ENCODE measurements around the gene NXF1. TPM values are rescaled to one million over a fixed set of nuclear protein-coding genes. Genes with fewer than 3 reads are reported as not detected.
"Not testable (repeated sequence)": the region's sequence is repeated elsewhere in the genome, so short reads cannot be mapped to it uniquely, and the experiment has no call there.

The NXF1 gene
- total and polyA plus RNA-seq, 2 of the 8 experiments (the other 6 are each of a cell fraction or from before 2014, with no cell fraction given): 48.1 to 49.8 TPM

- not testable (repeated sequence) for H3K23ac ChIP-seq (ENCODE audit: insufficient read length); H3K4ac ChIP-seq (replicated peaks; ENCODE audit: insufficient read length, low read depth, low read length); H3K9me3 ChIP-seq (ENCODE audit: insufficient read depth in 2 of 2, low read depth in 1 of 2, low read length in 1 of 2); H3K4me1 ChIP-seq (replicated peaks in 1 of 4; ENCODE audit: control insufficient read depth in 3 of 4, insufficient read depth in 4 of 4, low read length in 3 of 4); H2BK20ac ChIP-seq (ENCODE audit: low read length); H4K20me1 ChIP-seq (replicated peaks in 1 of 2; ENCODE audit: control insufficient read depth in 1 of 2, insufficient read depth in 2 of 2, low read length in 2 of 2); H3K27me3 ChIP-seq (replicated peaks in 1 of 4; ENCODE audit: control insufficient read depth in 3 of 4, extremely low read depth in 1 of 4, insufficient read depth in 3 of 4, low read length in 3 of 4); FAIRE-seq; H2BK15ac ChIP-seq (ENCODE audit: low read length); H3K79me1 ChIP-seq (ENCODE audit: low read depth, low read length); H2BK120ac ChIP-seq (replicated peaks; ENCODE audit: low read depth, low read length); H4K5ac ChIP-seq (ENCODE audit: insufficient read length, low read depth, low read length); H3K14ac ChIP-seq (ENCODE audit: insufficient read length); H2AFZ ChIP-seq (ENCODE audit: low read length)
- ChIA-PET CTCF (ENCODE audit: partially characterized antibody) (interaction anchor here (1.2 to 2.2 kb wide), 4 partner anchors 9 to 68 kb away, joined by 3 to 5 read pairs (median 4); partner anchors contain the start of genes STX5 and TEX54), POLR2A (ENCODE audit: partially characterized antibody) (interaction anchor here (0.6 to 20.0 kb wide), 79 partner anchors 8 to 1411 kb away, joined by 3 to 2104 read pairs (median 6); partner anchors contain the start of genes B3GAT3, BSCL2, C11orf98 and CHRM1)
- WGBS, 2 experiments (ENCODE audit: extremely low coverage in 1 of 2, insufficient coverage in 1 of 2, insufficient read length in 1 of 2, insufficient replicate concordance in 2 of 2, low coverage in 1 of 2, low lambda C conversion rate in 2 of 2, missing lambda C conversion rate in 1 of 2): 1% methylated on average over 41 of the region's 41 CpGs; no CpG with 5 or more reads in 1 of the 2 experiments
- TF ChIP-seq CEBPB (IDR thresholded peaks at IDR 0.05; ENCODE audit: low read depth, low read length) (peak; percentile 72), TAF1 (IDR thresholded peaks at IDR 0.05; ENCODE audit: low read depth, low read length) (0 out of 2 replicates have a peak, but pooled peaks have one; percentile 12), JUN (IDR thresholded peaks at IDR 0.05; ENCODE audit: low read depth, low read length) (peak; percentile 50; the same call in 1 of the 2 replicates), POLR2AphosphoS5 (IDR thresholded peaks at IDR 0.05; ENCODE audit: low read depth, low read length) (peak; percentile 44; the same call in 1 of the 2 replicates)
- peaks cover 0 to 26% of the 10 kb centered on the region in 2 experiments; a peak in 2 of 4 replicates for H3K79me2 ChIP-seq (ENCODE audit: control insufficient read depth in 1 of 2, insufficient read depth in 2 of 2, low read length in 2 of 2)
- H3K23me2 ChIP-seq (ENCODE audit: low read depth, low read length): peaks cover 20% of the 10 kb centered on the region
- peak overlapping the region; percentile 8 for H3K56ac ChIP-seq (replicated peaks; ENCODE audit: insufficient read length, low read depth, low read length)
- peak overlapping the region; percentile 69 to 95 (median 86); a peak in 7 of 8 replicates for H3K4me3 ChIP-seq (ENCODE audit: extremely low read depth in 1 of 4, insufficient read depth in 2 of 4, low read depth in 3 of 4, low read length in 4 of 4)
- H3K18ac ChIP-seq (ENCODE audit: extremely low read depth, low read length): peak overlapping the region; percentile 48
- DNase-seq (ENCODE audit: low read depth in 1 of 2, low spot score in 2 of 2): peak in 1 of 2 experiments; percentile 72
- H3K27ac ChIP-seq (ENCODE audit: low read depth, low read length): peak overlapping the region; percentile 49
- H2AK5ac ChIP-seq (ENCODE audit: low read depth, low read length): peak overlapping the region; percentile 9; the same call in 1 of the 2 replicates
- peak overlapping the region; percentile 83; the same call in 1 of the 2 replicates for H4K8ac ChIP-seq (ENCODE audit: extremely low read depth, insufficient read depth, low read length)
- H3K9ac ChIP-seq (replicated peaks in 1 of 4; ENCODE audit: extremely low read depth in 1 of 4, low read depth in 3 of 4, low read length in 3 of 4): peak overlapping the region in 3 of 4 experiments; percentile 25 to 92 (median 88); a peak in 5 of 7 replicates
- H3K4me2 ChIP-seq (ENCODE audit: insufficient read depth in 1 of 2, low read depth in 2 of 2, low read length in 2 of 2): peak overlapping the region; percentile 89 to 99
- peak overlapping the region; percentile 30 for H4K91ac ChIP-seq (replicated peaks; ENCODE audit: insufficient read length, low read length)
- peak overlapping the region; percentile 96 for H2BK5ac ChIP-seq (ENCODE audit: low read depth, low read length)
- H3K36me3 ChIP-seq (ENCODE audit: control insufficient read depth in 2 of 4, insufficient read depth in 4 of 4, low read length in 3 of 4): peaks cover 5 to 11% (median 7%) of the 10 kb centered on the region in 4 experiments; a peak in 7 of 8 replicates
- peak overlapping the region; percentile 90; the same call in 1 of the 2 replicates for H2BK12ac ChIP-seq (ENCODE audit: low read depth, low read length)
These were observed 35.6 kb upstream of the NXF1 start for GRCh38 chr11:62840721-62841360.

Data from H1 (cell line).